Measurements from ENCODE around the gene KISS1. TPM values are rescaled to one million over a fixed set of nuclear protein-coding genes. Genes with fewer than 3 reads are reported as not detected.

The KISS1 gene
- total RNA-seq, 1 donor from 2014 or later: not detected

DNA sequence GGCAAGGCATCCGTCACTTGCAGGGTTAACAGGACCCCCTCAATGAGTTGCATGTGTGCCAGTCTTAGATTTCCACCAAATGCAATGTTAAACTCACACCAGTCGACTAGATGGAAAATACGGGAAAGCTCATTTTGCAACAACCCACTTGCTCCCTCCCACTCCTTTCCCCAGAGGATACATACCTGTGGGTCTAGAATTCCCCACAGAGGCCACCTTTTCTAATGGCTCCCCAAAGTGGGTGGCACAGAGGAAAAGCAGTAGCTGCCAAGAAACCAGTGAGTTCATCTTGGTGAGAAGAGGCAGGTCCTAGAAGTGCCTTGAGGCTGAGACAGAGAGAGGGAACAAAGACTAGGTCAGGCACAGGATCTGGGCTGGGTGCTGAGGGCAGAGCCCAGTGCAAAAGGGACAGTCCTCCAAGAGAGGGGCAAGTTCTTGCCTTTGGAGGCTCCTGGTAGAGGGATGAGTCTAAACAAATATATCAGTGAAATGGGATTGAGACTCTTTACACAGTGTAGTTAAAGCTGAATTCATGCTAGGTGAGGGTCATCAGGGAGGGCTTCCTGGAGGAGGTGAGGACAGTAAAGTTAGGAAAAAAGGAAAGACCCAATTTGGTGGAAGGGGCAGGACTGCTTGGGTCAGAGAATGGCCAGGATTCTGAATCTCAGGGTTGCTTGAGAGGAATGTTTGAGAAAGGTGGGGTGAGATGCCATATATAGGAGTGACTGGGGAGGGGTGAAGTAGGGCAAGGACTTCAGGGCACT lies 3.5 kb downstream of the KISS1 start:
- peaks cover 19% of the 10 kb centered on the region for H3K4me1 ChIP-seq
- H3K36me3 ChIP-seq: no peaks in the 10 kb centered on the region
- no peak for DNase-seq (ENCODE audit: extremely low spot score in 2 of 2)
- H3K9me3 ChIP-seq: no peaks in the 10 kb centered on the region
- TF ChIP-seq POLR2A (IDR thresholded peaks at IDR 0.05) (no peak), CTCF (IDR thresholded peaks at IDR 0.05) (no peak), POLR2AphosphoS5 (IDR thresholded peaks at IDR 0.05; ENCODE audit: insufficient read depth in 1 of 2, low read depth in 1 of 2) (no peak)
- no peak overlapping the region for H3K27ac ChIP-seq
- no peaks in the 10 kb centered on the region for H3K27me3 ChIP-seq
- intact Hi-C loops (cut with DNase I): no loop called here
- H3K4me3 ChIP-seq: no peak overlapping the region

DNA sequence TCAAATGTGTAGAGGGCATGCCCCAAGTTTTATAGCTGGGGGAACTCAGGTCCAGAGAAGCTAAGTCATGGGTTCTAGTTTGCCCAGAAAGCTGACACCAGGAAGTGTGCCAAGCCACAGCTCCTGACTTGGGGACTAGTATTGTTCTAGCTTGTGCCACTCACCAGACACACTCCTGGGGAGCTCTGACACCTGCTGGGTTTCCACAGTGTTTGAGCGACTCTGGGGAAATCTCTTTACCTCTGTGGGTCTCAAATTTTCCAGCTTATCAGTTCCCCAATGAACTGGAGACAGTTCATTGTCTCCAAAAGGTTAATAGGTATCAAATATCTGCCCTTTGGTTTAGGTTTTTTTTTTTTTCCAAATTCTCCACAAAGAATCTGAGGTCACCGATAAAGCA lies 4.2 kb downstream of the KISS1 start:
- intact Hi-C loops (cut with DNase I): no loop called here
- Histone ChIP-seq H3K4me1 (peaks cover 19% of the 10 kb centered on the region), H3K9me3 (no peaks in the 10 kb centered on the region), H3K4me3 (no peak overlapping the region), H3K36me3 (no peaks in the 10 kb centered on the region), H3K27me3 (no peaks in the 10 kb centered on the region), H3K27ac (no peak overlapping the region)
- TF ChIP-seq POLR2AphosphoS5 (IDR thresholded peaks at IDR 0.05; ENCODE audit: insufficient read depth in 1 of 2, low read depth in 1 of 2) (no peak), CTCF (IDR thresholded peaks at IDR 0.05) (no peak), POLR2A (IDR thresholded peaks at IDR 0.05) (no peak)
- DNase-seq (ENCODE audit: extremely low spot score in 2 of 2): no peak

- Histone ChIP-seq H3K36me3 (no peaks in the 10 kb centered on the region), H3K27me3 (no peaks in the 10 kb centered on the region), H3K4me3 (no peak overlapping the region), H3K9me3 (no peaks in the 10 kb centered on the region), H3K27ac (no peak overlapping the region), H3K4me1 (peaks cover 19% of the 10 kb centered on the region)
- DNase-seq (ENCODE audit: extremely low spot score in 2 of 2): no peak
- intact Hi-C loops (cut with DNase I): no loop called here
- TF ChIP-seq POLR2A (IDR thresholded peaks at IDR 0.05): no peak
- no peak for TF ChIP-seq POLR2AphosphoS5 (IDR thresholded peaks at IDR 0.05; ENCODE audit: insufficient read depth in 1 of 2, low read depth in 1 of 2)
- TF ChIP-seq CTCF (IDR thresholded peaks at IDR 0.05): no peak
These were observed 4.8 kb downstream of the KISS1 start for GRCh38 chr1:204191456-204191855.

DNA sequence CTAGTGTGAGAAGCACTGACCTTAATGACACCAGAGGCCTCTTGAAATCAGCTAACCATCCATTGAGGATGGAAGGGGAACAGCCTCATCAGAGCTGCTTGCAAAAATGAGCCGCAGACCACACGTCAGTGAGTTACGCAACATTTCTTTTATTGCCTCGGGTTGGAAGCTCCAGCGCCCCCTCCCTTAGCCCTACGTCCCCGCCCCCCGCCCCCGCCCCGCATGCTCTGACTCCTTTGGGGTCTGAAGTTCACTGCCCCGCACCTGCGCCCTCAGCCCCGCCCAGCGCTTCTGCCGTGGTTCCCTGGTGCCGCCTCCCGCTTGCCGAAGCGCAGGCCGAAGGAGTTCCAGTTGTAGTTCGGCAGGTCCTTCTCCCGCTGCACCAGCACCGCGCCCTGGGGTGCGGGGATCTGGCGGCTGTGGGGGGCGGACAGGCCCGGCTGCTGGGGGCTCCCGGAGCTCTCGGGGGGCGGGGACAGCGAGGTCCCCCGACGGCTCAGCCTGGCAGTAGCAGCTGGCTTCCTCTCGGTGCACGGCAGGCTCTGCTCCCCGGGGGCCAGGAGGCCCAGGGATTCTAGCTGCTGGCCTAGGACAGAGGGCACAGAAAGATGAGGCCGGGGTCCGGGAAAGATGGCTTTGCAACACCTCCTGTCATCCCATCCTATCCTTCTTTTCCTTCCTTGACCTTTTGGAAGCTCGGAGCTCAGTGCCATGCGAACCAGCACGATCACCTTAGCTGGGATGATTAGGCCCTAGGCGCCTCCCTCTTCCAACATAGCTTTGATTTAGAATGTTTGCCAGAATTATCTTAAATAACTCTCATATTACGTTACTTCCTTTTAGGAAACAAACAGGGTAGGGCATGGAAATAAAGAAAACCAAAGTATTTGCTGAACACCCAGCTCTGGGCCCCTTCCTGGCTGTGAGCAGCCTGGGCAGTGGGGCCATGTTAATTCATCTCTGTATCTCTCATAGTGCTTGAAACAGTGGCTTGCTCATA lies 5.8 kb downstream of the KISS1 start:
- peaks cover 19% of the 10 kb centered on the region for H3K4me1 ChIP-seq
- no peaks in the 10 kb centered on the region for H3K9me3 ChIP-seq
- no peaks in the 10 kb centered on the region for H3K36me3 ChIP-seq
- TF ChIP-seq POLR2A (IDR thresholded peaks at IDR 0.05): no peak
- no peak for TF ChIP-seq CTCF (IDR thresholded peaks at IDR 0.05)
- no peak for TF ChIP-seq POLR2AphosphoS5 (IDR thresholded peaks at IDR 0.05; ENCODE audit: insufficient read depth in 1 of 2, low read depth in 1 of 2)
- H3K4me3 ChIP-seq: peak overlapping the region; percentile 20 to 33
- no peaks in the 10 kb centered on the region for H3K27me3 ChIP-seq
- intact Hi-C loops (cut with DNase I): no loop called here
- DNase-seq (ENCODE audit: extremely low spot score in 2 of 2): no peak
- H3K27ac ChIP-seq: no peak overlapping the region

Data from vagina (tissue), 2 donors.